Ishikawa (cell line): ENCODE measurements around the gene HPRT1.
A peak's percentile ranks its signal among the peaks of the same experiment; 100 is the strongest.

Source experiments
- CEBPB ChIP-seq: IDR thresholded peaks from 2 replicates; pipeline ENCODE4 v1.6.1; 2012
- CREB1 ChIP-seq: IDR thresholded peaks from 2 replicates; pipeline ENCODE4 v1.6.1; 2012; ENCODE audit warnings: low read depth
- EGR1 ChIP-seq: IDR thresholded peaks from 2 replicates; pipeline ENCODE4 v1.6.1; 2012
- EP300 ChIP-seq: IDR thresholded peaks from 2 replicates; pipeline ENCODE4 v1.6.1; 2012; ENCODE audit warnings: borderline replicate concordance
- FOXM1 ChIP-seq: IDR thresholded peaks from 2 replicates; pipeline ENCODE4 v1.6.1; 2012; ENCODE audit warnings: low read depth, borderline replicate concordance
- NFIC ChIP-seq: IDR thresholded peaks from 2 replicates; pipeline ENCODE4 v1.6.1; 2012
- RAD21 ChIP-seq: IDR thresholded peaks from 2 replicates; pipeline ENCODE4 v1.6.1; 2012; ENCODE audit warnings: low read depth
- TAF1 ChIP-seq: IDR thresholded peaks from 2 replicates; pipeline ENCODE4 v1.6.1; 2012; ENCODE audit warnings: low read depth, mild to moderate bottlenecking
- TEAD4 ChIP-seq: IDR thresholded peaks from 2 replicates; pipeline ENCODE4 v1.6.1; 2012
- YY1 ChIP-seq: IDR thresholded peaks from 2 replicates; pipeline ENCODE4 v1.6.1; 2012; ENCODE audit warnings: low read depth
- ZBTB7A ChIP-seq: IDR thresholded peaks from 2 replicates; pipeline ENCODE4 v1.6.1; 2012; ENCODE audit warnings: low read depth
- TF ChIP-seq, protein P1 (sequence below): IDR thresholded peaks from 2 replicates; pipeline ENCODE4 v1.6.1; 2012
- TF ChIP-seq, protein P2 (sequence below): IDR thresholded peaks from 2 replicates; pipeline ENCODE4 v1.6.1; 2012
- TF ChIP-seq, protein P3 (sequence below): IDR thresholded peaks from 2 replicates; pipeline ENCODE4 v1.6.1; 2012; ENCODE audit warnings: low read depth, mild to moderate bottlenecking

DNA sequence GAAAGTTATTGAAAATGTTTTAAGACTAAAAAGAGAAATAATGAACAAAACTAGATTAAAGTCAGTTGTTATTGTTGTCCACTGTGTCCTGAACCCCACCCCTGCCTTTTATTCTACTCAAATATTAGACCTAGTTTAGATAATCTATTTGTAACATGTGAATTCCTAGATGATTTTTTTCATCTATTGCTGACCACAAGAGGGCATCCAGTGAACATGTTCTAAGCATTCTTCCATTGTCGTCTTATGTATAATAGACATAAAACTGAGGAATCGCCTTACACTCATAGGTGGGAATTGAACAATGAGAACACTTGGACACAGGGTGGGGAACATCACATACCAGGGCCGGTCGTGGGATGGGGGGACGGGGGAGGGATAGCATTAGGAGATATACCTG is 36.4 kb upstream of the HPRT1 start:
- TF ChIP-seq EGR1 (no peak), CEBPB (no peak), EP300 (no peak), YY1 (no peak), TEAD4 (no peak), TAF1 (no peak), RAD21 (0 out of 2 replicates have a peak, but pooled peaks have one; percentile 28), CREB1 (no peak), NFIC (no peak), ZBTB7A (no peak), FOXM1 (no peak)
- TF ChIP-seq, protein P1, sequence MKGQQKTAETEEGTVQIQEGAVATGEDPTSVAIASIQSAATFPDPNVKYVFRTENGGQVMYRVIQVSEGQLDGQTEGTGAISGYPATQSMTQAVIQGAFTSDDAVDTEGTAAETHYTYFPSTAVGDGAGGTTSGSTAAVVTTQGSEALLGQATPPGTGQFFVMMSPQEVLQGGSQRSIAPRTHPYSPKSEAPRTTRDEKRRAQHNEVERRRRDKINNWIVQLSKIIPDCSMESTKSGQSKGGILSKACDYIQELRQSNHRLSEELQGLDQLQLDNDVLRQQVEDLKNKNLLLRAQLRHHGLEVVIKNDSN: no peak
- TF ChIP-seq, protein P2, sequence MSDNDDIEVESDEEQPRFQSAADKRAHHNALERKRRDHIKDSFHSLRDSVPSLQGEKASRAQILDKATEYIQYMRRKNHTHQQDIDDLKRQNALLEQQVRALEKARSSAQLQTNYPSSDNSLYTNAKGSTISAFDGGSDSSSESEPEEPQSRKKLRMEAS: no peak
- TF ChIP-seq, protein P3, sequence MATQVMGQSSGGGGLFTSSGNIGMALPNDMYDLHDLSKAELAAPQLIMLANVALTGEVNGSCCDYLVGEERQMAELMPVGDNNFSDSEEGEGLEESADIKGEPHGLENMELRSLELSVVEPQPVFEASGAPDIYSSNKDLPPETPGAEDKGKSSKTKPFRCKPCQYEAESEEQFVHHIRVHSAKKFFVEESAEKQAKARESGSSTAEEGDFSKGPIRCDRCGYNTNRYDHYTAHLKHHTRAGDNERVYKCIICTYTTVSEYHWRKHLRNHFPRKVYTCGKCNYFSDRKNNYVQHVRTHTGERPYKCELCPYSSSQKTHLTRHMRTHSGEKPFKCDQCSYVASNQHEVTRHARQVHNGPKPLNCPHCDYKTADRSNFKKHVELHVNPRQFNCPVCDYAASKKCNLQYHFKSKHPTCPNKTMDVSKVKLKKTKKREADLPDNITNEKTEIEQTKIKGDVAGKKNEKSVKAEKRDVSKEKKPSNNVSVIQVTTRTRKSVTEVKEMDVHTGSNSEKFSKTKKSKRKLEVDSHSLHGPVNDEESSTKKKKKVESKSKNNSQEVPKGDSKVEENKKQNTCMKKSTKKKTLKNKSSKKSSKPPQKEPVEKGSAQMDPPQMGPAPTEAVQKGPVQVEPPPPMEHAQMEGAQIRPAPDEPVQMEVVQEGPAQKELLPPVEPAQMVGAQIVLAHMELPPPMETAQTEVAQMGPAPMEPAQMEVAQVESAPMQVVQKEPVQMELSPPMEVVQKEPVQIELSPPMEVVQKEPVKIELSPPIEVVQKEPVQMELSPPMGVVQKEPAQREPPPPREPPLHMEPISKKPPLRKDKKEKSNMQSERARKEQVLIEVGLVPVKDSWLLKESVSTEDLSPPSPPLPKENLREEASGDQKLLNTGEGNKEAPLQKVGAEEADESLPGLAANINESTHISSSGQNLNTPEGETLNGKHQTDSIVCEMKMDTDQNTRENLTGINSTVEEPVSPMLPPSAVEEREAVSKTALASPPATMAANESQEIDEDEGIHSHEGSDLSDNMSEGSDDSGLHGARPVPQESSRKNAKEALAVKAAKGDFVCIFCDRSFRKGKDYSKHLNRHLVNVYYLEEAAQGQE: no peak
